Right lobe of liver (tissue), 6 donors: ENCODE results near the gene ZDHHC13. TPM values are rescaled to one million over a fixed set of nuclear protein-coding genes. Genes with fewer than 3 reads are reported as not detected.

Experiments used
- ATAC-seq, 4 donors: fragments of 200-7000 bp; cut with Tn5 transposase; one replicate each; pipeline ENCODE4 v1.9.1; 2020; ENCODE audit warnings: mild to moderate bottlenecking in 4 of 4, moderate library complexity in 4 of 4
- DNase-seq, 3 donors: peaks; one replicate each; pipeline ENCODE4 v3.0.0-alpha.2; 2020
- H3K27ac ChIP-seq, 3 donors: fragments of 200-600 bp; one replicate each; pipeline ENCODE4 v1.8.0; 2022
- H3K27me3 ChIP-seq, 2 donors: fragments of 200-600 bp; one replicate each; pipeline ENCODE4 v1.8.0; 2022
- H3K36me3 ChIP-seq, 4 donors: fragments of 200-600 bp; sonication (generic) in 1 of 4; one replicate each; pipeline versions ENCODE4 v1.5.1 to v1.8.0; 2017 to 2022; ENCODE audit warnings: control low read depth in 1 of 4
- H3K4me1 ChIP-seq, 4 donors: fragments of 200-600 bp; sonication (generic) in 1 of 4; one replicate each; pipeline versions ENCODE4 v1.5.1 to v1.8.0; 2017 to 2022; ENCODE audit warnings: control low read depth in 1 of 4
- H3K4me3 ChIP-seq, 3 donors: fragments of 200-600 bp; one replicate each; pipeline ENCODE4 v1.8.0; 2022
- H3K9me3 ChIP-seq, 4 donors: fragments of 200-600 bp; sonication (generic) in 1 of 4; one replicate each; pipeline versions ENCODE4 v1.5.1 to v1.8.0; 2017 to 2022; ENCODE audit warnings: control low read depth in 1 of 4
- POLR2A ChIP-seq: fragments of 450-650 bp; IDR thresholded peaks from one replicate; pipeline ENCODE4 v1.6.1; 2017; ENCODE audit warnings: antibody characterized with exemption, mild to moderate bottlenecking
- WGBS: methylation state at CpG from one replicate; pipeline ENCODE4 v1.1.6; 2018; ENCODE audit warnings: low coverage, low lambda C conversion rate; ENCODE audit not compliant: insufficient coverage; ENCODE audit errors: missing lambda C conversion rate; 5-methylcytosine and 5-hydroxymethylcytosine counted together
- intact Hi-C, 2 donors: fragments of 100-400 bp; cut with DNase I; formaldehyde crosslinking; loops; one replicate each; pipeline versions ENCODE4 v1.11.2 to v1.14.1; 2022
- total RNA-seq, 6 experiments: library from RNA; depleted of rRNA in 2 of 6; stranded (reverse); fragments of >200 nt in 2 of 6; fragmentation: NEBNext Ultra II Directional in 3 of 6; extraction: Animal tissue kit (Norgen Biotek cat#: 25700) in 3 of 6; gene quantifications; one replicate each; pipeline versions ENCODE4 v1.1.0 to v1.2.4, GENCODE V29; 2016 to 2023
- TF ChIP-seq, protein P1 (sequence below), 4 donors: fragments of 200-600 bp in 3 of 4; fragments of 450-650 bp in 1 of 4; IDR thresholded peaks; one replicate each; pipeline versions ENCODE4 v1.5.1 to v1.8.0; 2016 to 2022; ENCODE audit warnings: antibody characterized with exemption in 4 of 4, mild to moderate bottlenecking in 2 of 4
- donor health status: DM: no; HTN: yes; CAD: no.
- donor health status: DM: no; HTN: no; CAD: no.
- donor health status: DM: no; HTN: no; CAD: no.
- donor health status: DM: no; HTN: yes; CAD: no.
- donor health status: DM: no; HTN: yes; CAD: no.

Gene ZDHHC13
- total RNA-seq, 6 experiments from 2014 or later, result 0.73 to 4.2 (median 2.2) TPM

DNA sequence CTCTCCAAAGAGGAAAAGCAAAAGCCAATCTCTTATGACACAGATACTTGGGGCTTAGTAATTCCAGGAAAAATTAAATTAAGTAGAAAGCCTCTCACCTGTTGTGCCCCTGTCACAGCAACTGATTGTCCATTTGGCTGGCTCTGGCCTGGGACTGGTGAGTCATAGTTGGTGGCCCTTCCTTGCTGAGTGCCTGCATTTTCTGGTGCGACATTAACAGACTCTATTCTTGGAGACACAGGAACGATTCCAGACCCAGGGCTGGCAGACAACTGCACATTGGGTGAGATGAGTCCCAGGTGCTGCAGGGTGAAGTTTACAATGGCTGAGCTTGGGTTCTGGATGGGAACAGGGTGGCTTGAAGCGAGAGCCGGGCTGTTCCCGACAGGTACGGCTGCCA is 108.2 kb downstream of the ZDHHC13 start:
- DNase-seq (no peak), ATAC-seq (no peak)
- Histone ChIP-seq H3K27ac (no peak overlapping the region), H3K4me3 (no peak overlapping the region), H3K4me1 (no peaks in the 10 kb centered on the region), H3K27me3 (no peaks in the 10 kb centered on the region), H3K36me3 (no peaks in the 10 kb centered on the region), H3K9me3 (no peaks in the 10 kb centered on the region)
- 94% methylated on average over 4 of the region's 6 CpGs for WGBS
- TF ChIP-seq, protein P1, sequence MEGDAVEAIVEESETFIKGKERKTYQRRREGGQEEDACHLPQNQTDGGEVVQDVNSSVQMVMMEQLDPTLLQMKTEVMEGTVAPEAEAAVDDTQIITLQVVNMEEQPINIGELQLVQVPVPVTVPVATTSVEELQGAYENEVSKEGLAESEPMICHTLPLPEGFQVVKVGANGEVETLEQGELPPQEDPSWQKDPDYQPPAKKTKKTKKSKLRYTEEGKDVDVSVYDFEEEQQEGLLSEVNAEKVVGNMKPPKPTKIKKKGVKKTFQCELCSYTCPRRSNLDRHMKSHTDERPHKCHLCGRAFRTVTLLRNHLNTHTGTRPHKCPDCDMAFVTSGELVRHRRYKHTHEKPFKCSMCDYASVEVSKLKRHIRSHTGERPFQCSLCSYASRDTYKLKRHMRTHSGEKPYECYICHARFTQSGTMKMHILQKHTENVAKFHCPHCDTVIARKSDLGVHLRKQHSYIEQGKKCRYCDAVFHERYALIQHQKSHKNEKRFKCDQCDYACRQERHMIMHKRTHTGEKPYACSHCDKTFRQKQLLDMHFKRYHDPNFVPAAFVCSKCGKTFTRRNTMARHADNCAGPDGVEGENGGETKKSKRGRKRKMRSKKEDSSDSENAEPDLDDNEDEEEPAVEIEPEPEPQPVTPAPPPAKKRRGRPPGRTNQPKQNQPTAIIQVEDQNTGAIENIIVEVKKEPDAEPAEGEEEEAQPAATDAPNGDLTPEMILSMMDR (IDR thresholded peaks at IDR 0.05), result no peak
- TF ChIP-seq POLR2A, result no peak
- intact Hi-C loops, result no loop called here

DNA sequence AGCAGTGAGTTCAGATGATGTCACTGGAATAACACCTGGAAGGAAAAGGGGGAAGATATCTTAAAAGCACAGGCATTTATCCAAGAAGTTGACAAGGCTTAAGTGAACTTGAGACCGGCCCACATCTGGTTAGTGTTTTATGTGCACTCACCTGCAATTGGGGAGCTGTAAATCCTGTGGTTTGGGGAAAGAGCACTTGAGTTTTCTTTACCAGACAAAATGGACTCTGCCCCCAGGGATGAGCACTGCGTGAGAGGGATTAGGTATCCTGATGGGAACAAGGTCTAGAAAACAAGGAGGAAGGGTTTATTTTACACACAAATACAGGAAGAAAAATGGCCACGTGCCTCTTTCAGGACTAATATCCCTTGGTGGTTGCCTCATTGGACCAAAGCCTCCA is 108.6 kb downstream of the ZDHHC13 start:
- DNase-seq (no peak), ATAC-seq (no peak)
- Histone ChIP-seq H3K36me3 (no peaks in the 10 kb centered on the region), H3K27ac (no peak overlapping the region), H3K9me3 (no peaks in the 10 kb centered on the region), H3K27me3 (no peaks in the 10 kb centered on the region), H3K4me1 (no peaks in the 10 kb centered on the region), H3K4me3 (no peak overlapping the region)
- intact Hi-C loops, result no loop called here
- WGBS, result 96% methylated on average over 3 of the region's 3 CpGs
- TF ChIP-seq POLR2A, result no peak
- TF ChIP-seq, protein P1 (IDR thresholded peaks at IDR 0.05), result no peak

Other genes starting within 250 kb of the ZDHHC13 start
- gene MRGPRX1, start 177.8 kb upstream of the ZDHHC13 start, total RNA-seq, result not detected
- not detected for gene MRGPRX2, start 56.5 kb upstream of the ZDHHC13 start, total RNA-seq
- gene CSRP3, start 84.8 kb downstream of the ZDHHC13 start, total RNA-seq, result under 1 TPM in 2 of 6 experiments, not detected in 4; 0.22 to 0.81 TPM
- 1 to 10 TPM in 1 of 6 experiments, under 1 TPM in 4, not detected in 1; 0.19 to 2.0 (median 0.49) TPM for gene E2F8, start 123.8 kb downstream of the ZDHHC13 start, total RNA-seq